ENCODE results near the gene SLC24A3.
"Not testable (repeated sequence)": the region's sequence is repeated elsewhere in the genome, so short reads cannot be mapped to it uniquely, and the experiment has no call there.

DNA sequence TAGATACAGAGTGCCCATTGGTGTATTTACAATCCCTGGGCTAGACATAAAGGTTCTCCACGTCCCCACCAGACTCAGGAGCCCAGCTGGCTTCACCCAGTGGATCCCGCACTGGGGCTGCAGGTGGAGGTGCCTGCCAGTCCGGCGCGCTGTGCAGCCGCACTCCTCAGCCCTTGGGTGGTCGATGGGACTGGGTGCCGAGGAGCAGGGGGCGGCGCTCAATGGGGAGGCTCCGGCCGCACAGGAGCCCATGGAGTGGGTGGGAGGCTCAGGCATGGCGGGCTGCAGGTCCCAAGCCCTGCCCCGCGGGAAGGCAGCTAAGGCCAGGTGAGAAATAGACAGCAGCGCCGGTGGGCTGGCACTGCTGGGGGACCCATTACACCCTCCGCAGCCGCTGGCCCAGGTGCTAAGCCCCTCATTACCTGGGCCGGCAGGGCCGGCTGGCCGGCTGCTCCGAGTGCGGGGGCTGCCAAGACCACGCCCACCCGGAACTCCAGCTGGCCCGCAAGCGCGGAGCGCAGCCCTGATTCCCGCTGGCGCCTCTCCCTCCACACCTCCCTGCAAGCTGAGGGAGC, 427.1 kb downstream of the SLC24A3 start:
- TF ChIP-seq RARB (CRISPR knock-in tag; IDR thresholded peaks at IDR 0.05); ARNTL (CRISPR knock-in tag; IDR thresholded peaks at IDR 0.05; ENCODE audit: borderline replicate concordance, low read depth); CSDC2 (CRISPR knock-in tag; IDR thresholded peaks at IDR 0.05); ZFP3 (CRISPR knock-in tag; IDR thresholded peaks at IDR 0.05); OSR1 (CRISPR knock-in tag; IDR thresholded peaks at IDR 0.05); TCF4 (CRISPR knock-in tag; IDR thresholded peaks at IDR 0.05; ENCODE audit: borderline replicate concordance); BACH2 (CRISPR knock-in tag; IDR thresholded peaks at IDR 0.05; ENCODE audit: borderline replicate concordance); PPARA (CRISPR knock-in tag; IDR thresholded peaks at IDR 0.05; ENCODE audit: borderline replicate concordance); PATZ1 (CRISPR knock-in tag; IDR thresholded peaks at IDR 0.05; ENCODE audit: borderline replicate concordance); SNAI2 (CRISPR knock-in tag; IDR thresholded peaks at IDR 0.05); CREB5 (CRISPR knock-in tag; IDR thresholded peaks at IDR 0.05; ENCODE audit: low read depth): not testable (repeated sequence)
